Breast epithelium (tissue), 3 donors: ENCODE measurements around the gene GHR.

Source experiments
- CTCF ChIP-seq, 3 donors: fragments of 450-650 bp; IDR thresholded peaks; one replicate each; pipeline ENCODE4 v1.5.1; 2016 to 2017; ENCODE audit warnings: antibody characterized with exemption in 3 of 3, mild to moderate bottlenecking in 3 of 3, moderate library complexity in 3 of 3
- POLR2A ChIP-seq: fragments of 450-650 bp; IDR thresholded peaks from one replicate; pipeline ENCODE4 v1.6.1; 2016; ENCODE audit warnings: antibody characterized with exemption, mild to moderate bottlenecking, moderate library complexity
- POLR2AphosphoS5 ChIP-seq, 3 donors: sonication (generic); formaldehyde crosslinking; IDR thresholded peaks; one replicate each; pipeline ENCODE4 v1.6.1; 2017; ENCODE audit warnings: antibody characterized with exemption in 3 of 3

- TF ChIP-seq CTCF (IDR thresholded peaks at IDR 0.05) = no peak
- no peak for TF ChIP-seq POLR2A
- TF ChIP-seq POLR2AphosphoS5 (IDR thresholded peaks at IDR 0.05) = no peak
These were observed 37.8 kb downstream of the GHR start for GRCh38 chr5:42461033-42461432.
